GM18858 (cell line): Measurements from ENCODE around the gene CALCOCO2.
A peak's percentile ranks its signal among the peaks of the same experiment; 100 is the strongest.
"Not testable (repeated sequence)": the region's sequence is repeated elsewhere in the genome, so short reads cannot be mapped to it uniquely, and the experiment has no call there.

Experiments used
- ATAC-seq: cut with Tn5 transposase; IDR thresholded peaks from one replicate; pipeline ENCODE4 v1.9.1; 2021; ENCODE audit not compliant: unreplicated experiment

CALCOCO2 gene, protein sequence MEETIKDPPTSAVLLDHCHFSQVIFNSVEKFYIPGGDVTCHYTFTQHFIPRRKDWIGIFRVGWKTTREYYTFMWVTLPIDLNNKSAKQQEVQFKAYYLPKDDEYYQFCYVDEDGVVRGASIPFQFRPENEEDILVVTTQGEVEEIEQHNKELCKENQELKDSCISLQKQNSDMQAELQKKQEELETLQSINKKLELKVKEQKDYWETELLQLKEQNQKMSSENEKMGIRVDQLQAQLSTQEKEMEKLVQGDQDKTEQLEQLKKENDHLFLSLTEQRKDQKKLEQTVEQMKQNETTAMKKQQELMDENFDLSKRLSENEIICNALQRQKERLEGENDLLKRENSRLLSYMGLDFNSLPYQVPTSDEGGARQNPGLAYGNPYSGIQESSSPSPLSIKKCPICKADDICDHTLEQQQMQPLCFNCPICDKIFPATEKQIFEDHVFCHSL

DNA sequence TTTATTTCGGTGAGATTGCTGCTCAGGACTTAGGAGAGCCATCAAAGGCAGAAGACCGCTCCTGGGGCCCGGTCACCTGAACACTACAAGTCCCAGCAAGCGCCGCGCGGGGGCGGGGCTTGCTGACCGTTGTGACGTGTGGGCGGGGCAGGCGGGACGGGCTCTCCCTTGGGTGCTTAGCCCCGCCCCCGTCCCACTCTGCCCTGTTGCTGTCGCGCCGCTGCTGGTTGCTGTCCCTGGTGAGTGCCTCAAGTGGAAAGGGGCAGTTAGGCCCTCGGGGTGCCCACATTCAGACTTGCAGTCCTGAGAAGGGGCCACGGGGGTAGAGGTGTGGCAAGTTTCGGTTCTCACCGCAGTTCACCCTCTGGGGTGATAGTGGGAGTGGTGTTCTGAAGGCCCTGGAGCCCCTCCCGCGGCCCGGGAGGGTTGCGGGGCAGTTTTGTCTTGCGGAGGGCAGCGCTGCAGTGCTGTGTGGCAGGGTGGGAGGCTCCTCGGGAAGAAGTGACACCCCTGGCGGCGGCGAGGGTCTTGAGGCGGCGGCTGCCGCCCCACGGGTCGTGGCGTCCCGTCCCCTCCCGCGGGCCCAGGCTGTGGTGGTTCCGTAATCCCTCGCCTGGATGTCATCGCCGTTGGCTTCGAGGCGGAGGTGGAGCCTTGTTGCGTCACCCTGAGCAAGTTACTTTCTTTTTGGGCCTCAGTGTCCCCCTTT lies at the start of gene CALCOCO2:
CALCOCO2 (plus strand) TSS at position 196 of the 709 bp plus-strand sequence. CDS start 10,673 bp downstream, outside the sequence.
- peak; percentile 60 for ATAC-seq

DNA sequence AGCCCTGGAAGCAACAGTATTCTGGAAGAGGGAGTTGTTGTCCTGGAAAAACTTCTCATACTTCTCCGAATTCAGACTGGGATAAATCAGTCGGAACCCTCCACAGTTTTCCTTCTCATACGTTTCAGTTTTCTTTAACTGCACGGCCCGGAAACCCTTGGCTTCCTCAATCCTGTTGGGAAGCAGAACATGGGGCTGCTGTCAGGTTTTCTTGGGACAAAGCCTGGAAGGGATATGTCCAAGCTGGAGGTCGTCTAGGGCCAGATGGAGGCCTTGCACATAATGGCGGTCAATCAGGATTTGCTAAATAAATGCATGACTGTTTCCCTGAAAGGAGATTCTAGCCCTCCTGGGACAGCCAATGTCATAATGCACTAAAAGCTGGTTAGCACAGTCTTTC lies 43.0 kb upstream of the CALCOCO2 start:
- ATAC-seq, result no peak

DNA sequence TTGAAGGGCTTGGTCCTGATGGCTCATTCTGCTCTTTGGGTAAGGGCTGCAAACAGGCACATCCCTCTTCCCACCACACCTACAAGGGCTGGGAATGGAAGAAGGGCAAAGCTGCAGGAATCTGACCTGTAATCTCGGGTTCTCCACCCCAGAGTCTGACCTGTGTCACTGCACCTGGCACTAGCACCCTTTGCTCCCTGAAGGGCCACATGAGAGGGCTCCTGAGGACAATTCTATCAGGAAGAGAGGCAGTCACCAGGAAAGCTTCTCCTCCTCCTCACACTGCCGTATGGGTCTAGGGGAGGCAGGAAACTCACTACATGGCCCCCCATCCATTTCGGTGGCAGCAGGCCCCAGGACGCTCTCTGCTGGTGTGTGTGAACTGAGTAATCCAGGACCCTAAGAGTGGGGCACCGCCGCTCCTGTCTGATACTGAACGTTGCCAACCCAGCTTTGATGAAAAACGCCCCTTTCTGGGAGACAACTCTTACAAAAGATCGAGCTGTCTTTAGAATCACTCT lies 40.2 kb upstream of the CALCOCO2 start:
- no peak for ATAC-seq

DNA sequence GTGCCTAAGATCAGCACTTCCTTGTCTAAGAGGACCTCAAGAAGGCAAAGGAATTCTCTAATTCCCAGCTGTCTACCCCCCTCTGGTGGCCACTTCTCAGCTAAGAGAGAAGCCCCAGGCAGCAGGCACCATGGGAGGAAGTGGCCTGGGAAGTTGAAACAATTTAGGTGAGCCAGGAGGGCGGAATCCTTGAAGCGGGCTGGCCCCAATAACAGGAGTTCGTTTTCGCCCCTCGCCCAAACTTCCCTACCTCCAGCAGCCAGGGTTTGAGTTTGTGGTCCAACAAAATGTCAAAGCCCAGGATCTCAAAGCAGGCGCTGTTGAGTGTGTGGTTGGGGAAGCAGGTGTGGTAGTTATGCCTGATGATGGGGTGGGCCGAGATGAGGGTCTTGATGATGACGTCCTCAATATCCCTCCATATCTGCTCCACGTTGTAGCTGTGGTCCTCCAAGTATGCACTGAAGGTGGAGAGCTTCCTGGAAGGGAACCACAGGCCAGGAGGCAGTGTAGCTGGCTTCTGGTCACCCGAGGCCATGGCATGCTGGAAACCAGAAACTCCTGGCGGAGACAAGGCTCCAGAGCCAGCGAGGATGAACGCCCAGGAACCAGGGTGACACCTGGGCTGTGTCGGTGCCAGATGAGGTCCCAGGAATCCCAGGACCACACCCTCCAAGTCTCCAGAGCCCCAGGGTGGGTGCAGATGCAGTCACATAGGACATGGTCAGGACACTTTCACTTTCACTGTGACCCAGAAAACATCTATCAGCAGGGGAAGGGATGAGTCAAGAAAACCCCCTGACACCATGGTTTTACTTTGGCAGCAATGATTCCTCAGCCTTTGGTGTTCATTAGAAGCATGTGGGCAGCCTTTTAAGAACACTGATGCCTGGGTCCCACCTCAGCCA lies 39.5 kb upstream of the CALCOCO2 start:
- ATAC-seq, result no peak

DNA sequence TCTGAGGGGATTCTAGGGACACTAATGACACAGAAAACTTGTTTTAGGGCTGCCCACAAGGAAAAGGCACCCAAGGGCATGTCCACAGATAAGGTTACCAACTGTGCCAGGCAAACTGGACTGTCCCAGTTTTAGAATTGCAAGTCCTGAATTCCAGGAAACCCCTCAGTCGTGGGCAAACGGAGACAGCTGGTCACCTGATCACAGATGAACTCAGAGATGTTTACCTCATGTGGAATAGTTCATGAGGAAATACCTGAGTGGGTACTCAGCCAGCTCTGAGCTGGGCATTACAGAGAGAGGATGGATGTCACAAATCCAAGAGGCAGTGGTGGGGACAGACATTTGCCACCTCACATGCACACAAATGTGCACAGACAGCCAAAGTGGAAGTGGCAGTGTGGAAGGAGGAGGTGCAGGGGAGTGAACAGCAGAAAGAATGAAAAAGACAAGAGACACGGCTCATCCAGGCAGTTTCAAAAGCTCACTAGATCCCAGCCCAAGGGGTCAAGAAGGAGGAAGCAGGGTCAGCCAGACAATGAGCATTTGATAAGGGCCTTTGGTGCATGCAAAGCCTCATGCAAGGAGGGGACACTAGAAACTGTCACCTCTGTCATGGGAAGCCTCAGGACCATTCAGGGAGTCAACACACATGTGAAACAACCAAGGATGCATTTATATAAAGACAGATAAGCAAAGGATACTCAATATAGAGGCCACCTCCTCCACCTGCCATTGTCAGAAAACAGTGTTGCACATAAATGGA lies 38.6 kb upstream of the CALCOCO2 start:
- no peak for ATAC-seq

DNA sequence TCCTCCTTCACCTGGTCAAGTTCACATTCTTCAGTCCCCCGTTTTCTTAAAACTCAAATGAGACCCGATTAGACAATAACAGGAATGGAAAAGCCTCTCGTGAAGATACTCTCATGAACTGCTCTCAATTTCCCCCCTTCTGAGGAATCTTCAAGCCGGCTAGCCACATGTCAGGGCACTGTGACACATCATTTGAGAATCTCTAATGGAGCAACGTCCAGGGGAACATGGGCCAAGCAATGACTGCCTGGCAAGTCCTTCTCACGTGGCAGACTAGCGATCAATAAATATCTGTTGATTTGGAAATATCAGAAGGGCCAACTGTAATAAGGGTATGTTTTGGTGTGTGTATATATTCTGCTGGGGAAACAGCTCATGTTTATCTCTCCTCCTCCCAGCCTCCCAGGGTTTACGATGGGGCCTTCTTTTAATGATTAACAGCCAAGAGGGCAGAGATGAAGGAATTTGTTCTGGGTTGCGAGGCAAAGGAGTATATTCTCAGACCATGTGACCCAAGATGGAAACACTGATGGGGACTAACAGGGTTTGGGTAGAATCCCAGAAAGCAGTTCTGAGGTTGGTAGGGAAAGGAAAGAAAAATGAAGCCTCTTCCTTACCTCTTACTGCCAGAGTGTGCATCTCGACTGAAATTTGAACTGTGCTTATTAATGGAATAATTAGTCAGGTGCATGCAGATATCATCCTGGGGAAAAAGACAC lies 35.2 kb upstream of the CALCOCO2 start:
- no peak for ATAC-seq

DNA sequence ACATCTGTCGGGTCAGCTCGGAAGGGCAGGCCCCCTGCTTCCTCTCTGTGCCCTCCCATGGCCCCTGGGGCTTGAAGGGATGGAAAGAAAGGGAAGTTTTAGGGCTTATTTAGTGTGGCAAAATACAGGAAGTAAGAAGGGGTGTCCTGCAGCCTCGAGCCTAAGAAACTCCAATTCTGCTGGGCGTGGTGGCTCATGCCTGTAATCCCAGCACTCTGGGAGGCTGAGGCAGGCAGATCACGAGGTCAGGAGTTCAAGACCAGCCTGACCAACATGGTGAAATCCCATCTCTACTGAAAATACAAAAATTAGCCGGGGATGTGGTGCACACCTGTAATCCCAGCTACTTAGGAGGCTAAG lies 34.7 kb upstream of the CALCOCO2 start:
- ATAC-seq, result not testable (repeated sequence)

DNA sequence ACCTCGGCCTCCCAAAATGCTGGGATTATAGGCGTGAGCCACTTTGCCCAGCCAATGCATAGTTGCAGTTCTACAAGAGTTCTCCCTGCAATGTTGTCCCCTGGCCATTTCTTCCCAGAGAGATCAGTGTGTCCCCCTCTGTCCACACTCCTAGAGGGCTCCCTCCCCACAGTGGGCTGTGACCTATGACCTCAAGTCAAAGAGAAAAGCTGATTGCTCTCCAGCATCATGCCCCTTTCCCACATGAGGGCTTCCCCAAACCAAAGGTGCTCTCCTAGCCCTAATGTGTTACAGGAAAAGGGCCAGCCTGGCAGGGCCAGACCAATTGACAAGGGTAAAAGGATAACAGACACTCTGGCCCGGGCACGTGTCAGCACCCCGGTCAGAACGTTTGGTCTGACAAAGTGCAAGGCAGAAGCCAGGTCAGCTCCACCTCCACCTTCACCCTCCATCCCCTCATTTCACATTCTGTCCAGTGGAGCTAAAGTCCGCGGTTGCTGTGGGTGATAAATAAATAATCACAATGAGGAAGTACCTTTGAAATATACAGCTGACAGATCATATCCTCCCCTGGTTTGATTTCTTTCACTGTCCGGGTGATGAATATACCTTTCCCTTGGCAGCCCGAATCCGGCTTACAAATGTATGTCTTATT lies 31.6 kb upstream of the CALCOCO2 start:
- no peak for ATAC-seq

DNA sequence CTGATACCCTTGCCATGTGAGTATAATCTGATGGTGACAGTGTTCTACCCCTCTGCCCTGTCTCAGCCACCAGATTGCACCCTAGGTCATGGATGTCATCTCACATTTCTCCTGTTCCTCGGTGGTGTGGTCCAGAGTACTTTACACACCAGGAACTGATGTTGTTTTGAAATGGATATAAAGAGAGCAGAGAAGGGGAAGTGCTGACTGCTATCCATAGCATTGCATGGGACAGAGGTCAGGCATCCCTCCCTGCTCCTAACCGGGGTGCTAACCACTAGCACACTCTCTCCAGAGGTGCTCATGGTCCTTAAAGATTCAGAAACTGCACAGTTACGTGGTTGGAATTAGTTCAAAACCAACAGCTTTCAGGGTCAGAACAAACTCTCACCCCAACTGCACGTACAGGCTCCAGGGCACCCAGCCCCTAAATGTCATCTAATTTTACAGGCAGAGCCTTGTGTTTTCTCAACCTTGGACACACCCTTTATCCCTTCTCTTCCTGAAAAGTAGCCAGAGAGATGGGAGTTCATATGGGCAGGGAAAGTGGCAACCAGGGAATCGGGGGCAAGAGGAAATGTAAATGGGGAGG lies 30.1 kb upstream of the CALCOCO2 start:
- ATAC-seq, result no peak

DNA sequence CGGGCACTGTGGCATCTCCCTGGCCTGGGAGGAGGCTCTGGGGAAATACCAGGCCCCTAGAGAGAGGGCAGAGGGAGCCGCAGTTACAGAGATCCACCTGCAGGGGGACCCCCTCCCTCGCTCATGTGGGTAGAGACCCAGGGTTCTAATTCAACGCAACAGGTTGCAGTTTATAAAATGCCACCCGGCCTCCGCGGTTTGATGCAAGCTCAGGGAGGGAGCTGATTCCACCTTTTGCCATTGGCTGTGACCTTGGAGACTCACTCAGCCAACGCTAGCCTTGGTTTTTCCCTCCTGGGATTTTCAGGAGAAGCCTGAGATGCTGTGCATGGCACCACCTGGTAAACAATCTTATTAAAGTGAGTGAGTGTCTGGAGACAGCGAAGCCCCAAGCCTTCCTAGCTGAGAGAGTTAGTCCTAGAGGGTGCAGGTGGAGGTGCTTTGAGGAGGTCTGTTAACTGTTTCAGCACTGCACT lies 25.9 kb upstream of the CALCOCO2 start:
- ATAC-seq, result no peak

DNA sequence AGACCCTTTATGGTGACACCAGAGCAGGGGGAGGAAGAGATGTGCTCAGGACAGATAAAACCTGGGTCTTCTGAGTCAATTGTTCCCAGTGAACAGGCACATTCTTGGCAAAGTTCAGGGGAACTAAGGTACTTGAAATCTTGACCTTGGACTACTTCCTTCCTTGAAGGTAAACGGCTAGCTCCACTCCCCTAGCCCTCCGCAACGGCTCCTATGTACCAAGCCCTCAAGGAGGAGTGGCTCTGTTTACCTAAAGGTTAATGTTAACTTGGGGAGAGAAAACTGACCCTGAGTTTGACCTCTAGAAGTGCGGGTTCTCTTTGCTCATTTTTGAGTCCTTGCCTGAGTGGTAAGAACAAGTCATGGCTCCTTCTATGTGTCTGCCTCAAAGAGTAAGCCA lies 21.7 kb upstream of the CALCOCO2 start:
- ATAC-seq, result no peak

DNA sequence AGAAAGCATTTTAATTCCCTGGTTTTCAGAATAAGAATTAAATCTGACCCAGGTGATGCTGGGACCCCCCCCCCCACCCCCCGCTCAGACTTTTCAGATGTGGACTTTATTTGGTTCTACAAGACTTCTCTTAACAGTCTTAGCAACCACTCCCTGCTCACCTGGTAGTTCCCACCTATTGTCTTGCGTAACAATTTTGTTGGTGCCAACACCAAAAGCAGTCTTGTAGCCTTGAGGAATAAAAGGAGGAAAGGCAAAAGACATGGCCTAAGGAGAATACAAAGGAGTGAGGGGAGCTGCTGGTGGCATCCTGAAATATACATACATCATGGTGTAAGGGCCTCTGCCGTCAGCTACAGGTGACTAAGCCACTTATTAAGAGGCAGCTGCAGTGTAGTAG lies 18.8 kb upstream of the CALCOCO2 start:
- no peak for ATAC-seq

DNA sequence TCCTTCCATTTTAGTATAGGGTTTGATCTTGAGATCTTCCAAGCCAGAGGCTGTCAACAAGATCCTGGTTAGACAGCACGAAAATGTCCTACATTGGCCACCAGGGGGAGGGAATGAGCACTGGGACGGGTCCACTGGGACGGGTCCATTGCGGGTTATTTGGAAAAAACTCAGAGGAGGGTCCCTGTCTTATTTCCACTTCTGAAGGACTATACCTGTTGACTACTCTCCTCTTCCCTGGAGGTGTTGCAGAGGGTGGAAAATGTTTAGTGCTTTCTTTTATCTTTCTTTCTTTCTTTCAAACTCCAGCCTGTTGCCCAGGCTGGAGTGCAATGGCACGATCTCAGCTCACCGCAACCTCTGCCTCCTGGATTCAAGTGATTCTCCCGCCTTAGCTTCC lies 16.3 kb upstream of the CALCOCO2 start:
- no peak for ATAC-seq

DNA sequence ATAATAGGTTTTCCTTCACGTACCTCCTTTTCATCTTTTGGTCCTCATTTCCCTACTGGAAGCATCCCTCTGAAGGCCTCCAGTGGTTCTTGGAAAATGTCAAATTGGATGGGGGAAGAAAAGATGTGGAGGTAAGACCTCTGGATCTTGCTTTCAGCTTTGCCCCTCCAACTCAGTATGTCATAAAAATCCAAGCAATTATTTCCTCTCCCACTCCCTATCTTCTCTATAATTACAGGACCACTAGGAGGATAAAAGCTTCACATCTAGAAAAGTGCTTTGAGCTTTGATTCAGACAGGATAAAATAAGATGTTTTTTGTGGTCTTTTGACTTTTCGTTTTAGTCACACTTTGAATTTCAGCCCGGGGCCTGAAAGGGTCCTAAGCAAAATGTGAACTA lies 15.5 kb upstream of the CALCOCO2 start:
- no peak for ATAC-seq

DNA sequence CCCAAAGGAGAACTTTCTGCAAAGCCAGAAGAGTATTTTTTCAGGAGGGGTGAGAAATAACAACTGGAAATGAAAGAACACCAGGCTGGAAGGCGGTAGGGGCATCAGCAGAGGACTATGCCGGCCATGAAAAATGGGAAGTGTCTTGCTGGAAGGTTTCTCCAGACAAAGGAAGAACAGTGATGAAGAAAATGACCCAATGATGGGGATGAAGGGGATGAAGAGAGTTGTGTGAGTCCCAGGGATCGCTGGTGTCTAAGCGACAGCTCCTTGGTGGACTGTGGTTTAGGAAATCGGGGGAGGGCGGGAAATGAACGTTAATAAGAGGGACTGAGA lies 14.4 kb upstream of the CALCOCO2 start:
- ATAC-seq, result no peak

DNA sequence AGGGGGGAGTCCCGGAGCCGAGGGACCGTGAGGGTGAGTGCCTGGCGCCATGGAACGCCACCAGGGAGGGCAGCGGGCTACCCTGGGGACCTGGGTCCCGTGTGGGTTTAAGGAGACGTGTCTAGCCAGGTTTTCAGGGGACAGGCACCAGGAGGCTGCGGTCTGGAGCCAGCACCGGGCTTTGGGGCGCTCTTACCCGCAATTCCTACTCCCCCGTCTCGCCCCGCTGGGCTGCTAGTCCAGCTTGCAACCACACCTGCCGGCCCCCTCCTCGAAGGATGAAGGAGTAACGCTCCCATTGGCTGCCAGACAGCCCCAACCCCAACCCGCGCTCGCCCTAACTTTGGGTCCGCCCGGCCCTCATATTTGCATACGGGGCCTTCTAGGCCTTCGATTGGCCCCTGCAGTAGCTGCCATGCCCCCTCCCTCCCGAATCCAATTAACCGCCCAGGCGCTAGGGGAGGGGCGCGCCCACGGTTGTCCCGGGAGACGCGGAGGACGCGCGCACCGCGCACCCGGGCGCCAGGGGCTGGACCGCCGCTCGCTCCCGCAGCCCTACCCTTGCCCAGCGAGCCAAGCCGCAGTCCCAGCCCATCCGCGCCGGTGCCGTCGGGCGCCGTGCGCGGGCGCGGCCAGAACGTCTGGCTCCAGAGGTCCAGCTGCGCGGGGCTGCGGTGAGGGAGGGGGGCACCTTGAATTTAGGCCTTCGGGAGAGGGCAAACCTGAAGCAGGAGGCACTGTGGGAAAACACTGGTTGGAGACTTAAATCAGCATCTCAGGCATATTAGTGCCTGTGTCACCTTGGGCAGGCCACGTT lies 13.9 kb upstream of the CALCOCO2 start, which contains the start of gene TTLL6:
TTLL6 (minus strand) TSS at position 456 of the 817 bp plus-strand sequence; CDS start at position 299, 157 bp downstream.
- ATAC-seq, result no peak

DNA sequence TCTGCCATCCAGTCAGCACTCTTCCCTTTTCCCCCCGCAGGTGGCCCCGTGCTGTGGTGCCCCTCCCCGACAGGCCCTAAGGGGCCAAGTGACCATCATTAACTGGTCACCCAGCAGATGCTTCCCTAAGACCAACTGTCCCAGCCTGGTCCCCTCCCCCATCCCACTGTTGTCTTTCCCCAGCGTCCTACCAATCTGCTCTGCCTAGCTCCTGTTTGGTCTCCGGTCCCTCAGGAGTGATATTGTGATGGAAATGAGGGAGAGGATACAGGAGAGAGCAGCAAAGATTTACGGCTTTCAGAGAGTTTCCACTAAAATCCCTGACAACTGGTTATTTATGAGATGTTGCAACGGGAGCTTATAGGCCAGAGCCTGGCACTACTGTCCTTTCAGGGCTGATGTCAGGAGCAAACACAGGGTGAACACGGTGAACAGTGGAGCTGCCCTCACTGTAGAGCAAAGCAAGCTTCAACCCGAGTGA lies 12.4 kb upstream of the CALCOCO2 start:
- ATAC-seq, result no peak

DNA sequence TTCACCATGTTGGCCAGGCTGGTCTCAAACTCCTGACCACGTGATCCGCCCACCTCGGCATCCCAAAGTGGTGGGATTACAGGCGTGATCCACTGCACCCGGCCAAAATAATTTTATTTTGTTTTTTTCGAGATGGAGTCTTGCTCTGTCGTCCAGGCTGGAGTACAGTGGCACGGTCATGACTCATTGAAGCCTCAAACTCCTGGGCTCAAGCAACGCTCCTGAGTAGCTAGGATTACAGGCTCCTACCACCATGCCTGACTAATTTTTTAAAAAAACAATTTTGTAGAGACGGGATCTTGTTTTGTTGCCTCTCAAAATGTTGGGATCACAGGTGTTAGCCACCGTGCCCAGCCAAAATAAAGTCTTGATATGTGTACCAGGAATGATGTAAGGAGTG lies 11.4 kb upstream of the CALCOCO2 start:
- no peak for ATAC-seq
